Mucosa of descending colon (tissue), 3 donors: ENCODE results near the gene C6orf118. TPM values are rescaled to one million over a fixed set of nuclear protein-coding genes. Genes with fewer than 3 reads are reported as not detected.

Experiments used
- ATAC-seq: fragments of 200-7000 bp; cut with Tn5 transposase; one replicate; pipeline ENCODE4 v1.9.1; 2020; ENCODE audit warnings: mild to moderate bottlenecking, moderate library complexity
- DNase-seq, 3 donors: peaks; one replicate each; pipeline ENCODE4 v3.0.0-alpha.2; 2020
- H3K36me3 ChIP-seq: fragments of 200-600 bp; one replicate; pipeline ENCODE4 v1.8.0; 2021; ENCODE audit warnings: low read depth, mild to moderate bottlenecking
- H3K4me1 ChIP-seq: fragments of 200-600 bp; one replicate; pipeline ENCODE4 v1.8.0; 2021; ENCODE audit warnings: low read depth, mild to moderate bottlenecking
- H3K4me3 ChIP-seq: fragments of 200-600 bp; one replicate; pipeline ENCODE4 v1.8.0; 2021; ENCODE audit warnings: mild to moderate bottlenecking
- H3K9me3 ChIP-seq: fragments of 200-600 bp; one replicate; pipeline ENCODE4 v1.8.0; 2021; ENCODE audit warnings: mild to moderate bottlenecking
- intact Hi-C, 2 donors: fragments of 100-400 bp; cut with DNase I in 1 of 2; cut with micrococcal nuclease in 1 of 2; formaldehyde crosslinking; loops; one replicate each; pipeline versions ENCODE4 v1.11.0 to v1.11.1; 2022; cut with DNase I, micrococcal nuclease
- total RNA-seq, 3 donors: library from RNA; stranded (reverse); fragmentation: NEBNext Ultra II Directional in 2 of 3; extraction: Animal tissue kit (Norgen Biotek cat#: 25700) in 2 of 3; gene quantifications; one replicate each; pipeline versions ENCODE4 v1.2.1 to v1.2.4, GENCODE V29; 2021 to 2023
- TF ChIP-seq, protein P1 (sequence below): fragments of 200-600 bp; IDR thresholded peaks from one replicate; pipeline ENCODE4 v1.8.0; 2022; ENCODE audit warnings: antibody characterized with exemption, mild to moderate bottlenecking
- donor health status: DM: no; HTN: no; CAD: no; lungs with moderate emphysema.
- donor health status: DM: no; HTN: no; CAD: no.
- donor health status: DM: no; HTN: yes; CAD: no.

The C6orf118 gene
- total RNA-seq, 3 donors from 2014 or later = 0.32 TPM; not detected in 2

DNA sequence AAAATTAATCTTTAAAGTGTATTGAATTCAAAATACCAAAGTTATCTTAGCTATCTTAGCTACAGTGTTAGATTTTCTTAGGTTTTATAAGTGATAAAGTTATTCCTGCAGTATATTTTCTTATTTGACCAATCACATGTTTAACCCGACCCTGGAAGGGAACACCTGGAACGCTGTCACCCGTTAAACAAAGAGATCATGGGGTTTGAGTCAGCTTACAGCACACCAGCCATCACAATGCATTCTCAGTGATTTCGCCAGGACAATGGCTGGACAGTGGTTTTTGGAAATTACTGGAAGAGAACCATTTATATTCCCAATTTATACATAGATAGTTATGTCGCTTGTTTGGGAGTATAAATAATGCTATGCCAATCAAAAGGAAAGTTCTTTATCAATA lies 10.5 kb downstream of the C6orf118 start:
- H3K36me3 ChIP-seq = no peaks in the 10 kb centered on the region
- H3K9me3 ChIP-seq = peaks cover 60% of the 10 kb centered on the region
- TF ChIP-seq, protein P1, sequence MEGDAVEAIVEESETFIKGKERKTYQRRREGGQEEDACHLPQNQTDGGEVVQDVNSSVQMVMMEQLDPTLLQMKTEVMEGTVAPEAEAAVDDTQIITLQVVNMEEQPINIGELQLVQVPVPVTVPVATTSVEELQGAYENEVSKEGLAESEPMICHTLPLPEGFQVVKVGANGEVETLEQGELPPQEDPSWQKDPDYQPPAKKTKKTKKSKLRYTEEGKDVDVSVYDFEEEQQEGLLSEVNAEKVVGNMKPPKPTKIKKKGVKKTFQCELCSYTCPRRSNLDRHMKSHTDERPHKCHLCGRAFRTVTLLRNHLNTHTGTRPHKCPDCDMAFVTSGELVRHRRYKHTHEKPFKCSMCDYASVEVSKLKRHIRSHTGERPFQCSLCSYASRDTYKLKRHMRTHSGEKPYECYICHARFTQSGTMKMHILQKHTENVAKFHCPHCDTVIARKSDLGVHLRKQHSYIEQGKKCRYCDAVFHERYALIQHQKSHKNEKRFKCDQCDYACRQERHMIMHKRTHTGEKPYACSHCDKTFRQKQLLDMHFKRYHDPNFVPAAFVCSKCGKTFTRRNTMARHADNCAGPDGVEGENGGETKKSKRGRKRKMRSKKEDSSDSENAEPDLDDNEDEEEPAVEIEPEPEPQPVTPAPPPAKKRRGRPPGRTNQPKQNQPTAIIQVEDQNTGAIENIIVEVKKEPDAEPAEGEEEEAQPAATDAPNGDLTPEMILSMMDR = no peak
- ATAC-seq (no peak), DNase-seq (no peak)
- H3K4me3 ChIP-seq = no peak overlapping the region
- intact Hi-C loops = no loop called here
- H3K4me1 ChIP-seq = no peaks in the 10 kb centered on the region

GRCh38 chr6:165298402-165298801 lies 11.0 kb downstream of the C6orf118 start:
- TF ChIP-seq, protein P1 = no peak
- no peaks in the 10 kb centered on the region for H3K36me3 ChIP-seq
- no peak overlapping the region for H3K4me3 ChIP-seq
- H3K9me3 ChIP-seq = peaks cover 62% of the 10 kb centered on the region
- H3K4me1 ChIP-seq = no peaks in the 10 kb centered on the region
- no peak for DNase-seq
- intact Hi-C loops = no loop called here
- no peak for ATAC-seq

GRCh38 chr6:165292657-165293056 lies 16.7 kb downstream of the C6orf118 start:
- no peak for ATAC-seq
- TF ChIP-seq, protein P1 = no peak
- intact Hi-C loops = no loop called here

DNA sequence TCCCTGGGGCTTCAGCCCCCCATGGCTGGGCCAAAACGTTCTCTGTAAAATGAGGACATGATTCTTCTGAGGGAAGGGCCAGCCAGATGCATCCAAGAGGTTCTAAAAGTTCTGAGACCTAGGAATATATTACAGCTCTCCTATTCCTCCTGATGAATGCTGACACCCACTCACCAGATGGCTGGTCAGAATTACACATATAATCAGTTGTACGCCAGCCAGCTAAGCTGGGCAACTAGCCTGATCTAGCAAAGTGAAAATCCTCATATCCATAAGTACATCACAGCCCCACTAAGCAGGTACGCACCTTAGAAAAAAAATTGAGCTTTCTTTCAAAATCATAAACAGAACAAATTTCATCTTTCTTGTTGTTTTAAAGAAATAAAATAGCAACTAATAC lies 34.8 kb downstream of the C6orf118 start:
- TF ChIP-seq, protein P1 = no peak
- intact Hi-C loops = no loop called here
- Histone ChIP-seq H3K4me1 (no peaks in the 10 kb centered on the region), H3K36me3 (no peaks in the 10 kb centered on the region), H3K9me3 (peaks cover 33% of the 10 kb centered on the region), H3K4me3 (no peak overlapping the region)
- DNase-seq (no peak), ATAC-seq (no peak)

More at GRCh38 chr6:165292657-165293056, 16.7 kb downstream of the C6orf118 start:
- no peaks in the 10 kb centered on the region for H3K36me3 ChIP-seq
- H3K9me3 ChIP-seq = peaks cover 39% of the 10 kb centered on the region
- no peak overlapping the region for H3K4me3 ChIP-seq
- no peaks in the 10 kb centered on the region for H3K4me1 ChIP-seq
- DNase-seq = no peak

- intact Hi-C loops = no loop called here
- no peaks in the 10 kb centered on the region for H3K36me3 ChIP-seq
- ATAC-seq (no peak), DNase-seq (no peak)
- H3K4me1 ChIP-seq = no peaks in the 10 kb centered on the region
- TF ChIP-seq, protein P1 = no peak
- no peak overlapping the region for H3K4me3 ChIP-seq
- H3K9me3 ChIP-seq = peaks cover 28% of the 10 kb centered on the region
Observed at GRCh38 chr6:165272585-165272984, 36.8 kb downstream of the C6orf118 start.

- Histone ChIP-seq H3K4me3 (no peak overlapping the region), H3K4me1 (no peaks in the 10 kb centered on the region), H3K36me3 (no peaks in the 10 kb centered on the region), H3K9me3 (peaks cover 30% of the 10 kb centered on the region)
- TF ChIP-seq, protein P1 = no peak
- ATAC-seq (no peak), DNase-seq (no peak)
- intact Hi-C loops = no loop called here
Observed at GRCh38 chr6:165268987-165269386, 40.4 kb downstream of the C6orf118 start.
